ENCODE measurements around the gene DCTN5.
"Not testable (repeated sequence)": the region's sequence is repeated elsewhere in the genome, so short reads cannot be mapped to it uniquely, and the experiment has no call there.

DCTN5 gene

GRCh38 chr16:23712976-23713375 lies 71.7 kb downstream of the DCTN5 start, which contains the start of gene ERN2:
Gene ERN2, minus strand, starts transcription at chr16:23713222. Its CDS starts 35 bp downstream, at chr16:23713187.
- H3K9me3 Mint-ChIP-seq: peaks cover 8% of the 10 kb centered on the region
- H3K4me1 Mint-ChIP-seq: no peaks in the 10 kb centered on the region
- H3K27me3 Mint-ChIP-seq (ENCODE audit: low read depth, poor library complexity): peaks cover 91% of the 10 kb centered on the region
- no peak within 1 kb of the TSS for H3K4me3 Mint-ChIP-seq
- H3K27ac Mint-ChIP-seq: no peak within 1 kb of the TSS
- TF ChIP-seq, protein P1, sequence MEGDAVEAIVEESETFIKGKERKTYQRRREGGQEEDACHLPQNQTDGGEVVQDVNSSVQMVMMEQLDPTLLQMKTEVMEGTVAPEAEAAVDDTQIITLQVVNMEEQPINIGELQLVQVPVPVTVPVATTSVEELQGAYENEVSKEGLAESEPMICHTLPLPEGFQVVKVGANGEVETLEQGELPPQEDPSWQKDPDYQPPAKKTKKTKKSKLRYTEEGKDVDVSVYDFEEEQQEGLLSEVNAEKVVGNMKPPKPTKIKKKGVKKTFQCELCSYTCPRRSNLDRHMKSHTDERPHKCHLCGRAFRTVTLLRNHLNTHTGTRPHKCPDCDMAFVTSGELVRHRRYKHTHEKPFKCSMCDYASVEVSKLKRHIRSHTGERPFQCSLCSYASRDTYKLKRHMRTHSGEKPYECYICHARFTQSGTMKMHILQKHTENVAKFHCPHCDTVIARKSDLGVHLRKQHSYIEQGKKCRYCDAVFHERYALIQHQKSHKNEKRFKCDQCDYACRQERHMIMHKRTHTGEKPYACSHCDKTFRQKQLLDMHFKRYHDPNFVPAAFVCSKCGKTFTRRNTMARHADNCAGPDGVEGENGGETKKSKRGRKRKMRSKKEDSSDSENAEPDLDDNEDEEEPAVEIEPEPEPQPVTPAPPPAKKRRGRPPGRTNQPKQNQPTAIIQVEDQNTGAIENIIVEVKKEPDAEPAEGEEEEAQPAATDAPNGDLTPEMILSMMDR (IDR thresholded peaks at IDR 0.05): no peak
- no peaks in the 10 kb centered on the region for H3K36me3 Mint-ChIP-seq (ENCODE audit: low read depth)
- DNase-seq: peak; percentile 35

DNA sequence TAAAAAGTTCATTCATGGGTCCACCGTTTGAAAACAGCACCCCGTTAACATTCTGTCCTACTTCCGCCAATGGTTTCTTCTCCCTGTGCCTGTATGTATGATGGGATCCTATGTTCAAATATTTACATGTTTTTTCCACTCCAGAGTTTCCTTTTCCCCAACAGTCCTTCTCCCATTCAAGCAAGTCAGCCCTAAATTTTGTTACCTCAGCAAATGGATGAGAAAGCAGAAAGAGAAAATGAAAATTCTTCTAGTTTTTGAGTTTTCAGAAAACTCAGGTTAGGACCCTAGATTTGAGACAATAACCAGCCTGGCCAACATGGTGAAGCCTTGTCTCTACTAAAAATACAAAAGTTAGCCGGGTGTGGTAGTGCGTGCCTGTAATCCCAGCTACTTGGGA lies 75.2 kb downstream of the DCTN5 start:
- Mint-ChIP-seq H3K27ac (no peak overlapping the region), H3K4me1 (no peaks in the 10 kb centered on the region), H3K4me3 (no peak overlapping the region), H3K36me3 (ENCODE audit: low read depth) (no peaks in the 10 kb centered on the region), H3K27me3 (ENCODE audit: low read depth, poor library complexity) (peaks cover 69% of the 10 kb centered on the region), H3K9me3 (peaks cover 6% of the 10 kb centered on the region)
- no peak for DNase-seq
- TF ChIP-seq, protein P1 (IDR thresholded peaks at IDR 0.05): no peak

GRCh38 chr16:23722613-23723240 lies 81.5 kb downstream of the DCTN5 start:
- not testable (repeated sequence) for H3K4me1 Mint-ChIP-seq; H3K4me3 Mint-ChIP-seq; H3K27ac Mint-ChIP-seq; H3K36me3 Mint-ChIP-seq (ENCODE audit: low read depth); DNase-seq
- H3K27me3 Mint-ChIP-seq (ENCODE audit: low read depth, poor library complexity): peaks cover 18% of the 10 kb centered on the region
- peaks cover 18% of the 10 kb centered on the region for H3K9me3 Mint-ChIP-seq

GRCh38 chr16:23724096-23724784 lies 83.0 kb downstream of the DCTN5 start:
- TF ChIP-seq, protein P1 (IDR thresholded peaks at IDR 0.05): no peak
- Mint-ChIP-seq H3K27ac (no peak overlapping the region), H3K4me3 (no peak overlapping the region), H3K4me1 (no peaks in the 10 kb centered on the region), H3K36me3 (ENCODE audit: low read depth) (no peaks in the 10 kb centered on the region), H3K9me3 (peaks cover 18% of the 10 kb centered on the region), H3K27me3 (ENCODE audit: low read depth, poor library complexity) (peaks cover 12% of the 10 kb centered on the region)
- no peak for DNase-seq

- Mint-ChIP-seq H3K36me3 (ENCODE audit: low read depth) (no peaks in the 10 kb centered on the region), H3K27ac (no peak overlapping the region), H3K27me3 (ENCODE audit: low read depth, poor library complexity) (peaks cover 11% of the 10 kb centered on the region), H3K9me3 (peaks cover 18% of the 10 kb centered on the region), H3K4me3 (no peak overlapping the region), H3K4me1 (no peaks in the 10 kb centered on the region)
- DNase-seq: no peak
- TF ChIP-seq, protein P1 (IDR thresholded peaks at IDR 0.05): no peak
These were observed 83.5 kb downstream of the DCTN5 start for GRCh38 chr16:23724785-23725131.

- Mint-ChIP-seq H3K27ac (no peak overlapping the region), H3K27me3 (ENCODE audit: low read depth, poor library complexity) (peaks cover 10% of the 10 kb centered on the region), H3K4me1 (no peaks in the 10 kb centered on the region), H3K36me3 (ENCODE audit: low read depth) (no peaks in the 10 kb centered on the region), H3K4me3 (no peak overlapping the region), H3K9me3 (peaks cover 12% of the 10 kb centered on the region)
- TF ChIP-seq, protein P1 (IDR thresholded peaks at IDR 0.05): no peak
- no peak for DNase-seq
These were observed 85.4 kb downstream of the DCTN5 start for GRCh38 chr16:23726710-23727109.
